NCI-H748 treated with DMSO at 0.1 percent for 48 hours (cell line): ENCODE measurements around the gene AHSA1.

Experiments
- DNase-seq: peaks from one replicate; lab custom pipeline; 2025; lab: John Stamatoyannopoulos, UW

Gene AHSA1

DNA sequence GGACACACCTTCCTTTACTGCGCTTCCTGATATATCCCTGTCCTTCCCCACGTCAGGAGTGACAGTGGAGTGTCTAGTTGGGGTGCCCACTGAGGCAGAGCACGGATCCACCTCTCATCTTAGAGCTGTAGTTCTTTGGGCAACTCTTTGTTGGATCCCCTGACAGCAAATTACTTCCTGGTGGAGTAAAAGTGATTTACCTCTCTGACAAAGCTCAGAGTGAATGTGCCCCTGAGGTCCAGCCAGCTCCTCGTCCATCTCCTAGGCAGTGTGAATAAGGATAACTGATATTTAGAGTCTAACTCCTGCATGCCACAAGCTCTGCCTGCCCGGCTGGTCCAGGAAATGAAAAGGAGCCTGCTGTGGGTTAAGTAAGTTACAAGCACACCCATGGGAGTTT, 16.0 kb downstream of the AHSA1 start:
- DNase-seq = no peak

DNA sequence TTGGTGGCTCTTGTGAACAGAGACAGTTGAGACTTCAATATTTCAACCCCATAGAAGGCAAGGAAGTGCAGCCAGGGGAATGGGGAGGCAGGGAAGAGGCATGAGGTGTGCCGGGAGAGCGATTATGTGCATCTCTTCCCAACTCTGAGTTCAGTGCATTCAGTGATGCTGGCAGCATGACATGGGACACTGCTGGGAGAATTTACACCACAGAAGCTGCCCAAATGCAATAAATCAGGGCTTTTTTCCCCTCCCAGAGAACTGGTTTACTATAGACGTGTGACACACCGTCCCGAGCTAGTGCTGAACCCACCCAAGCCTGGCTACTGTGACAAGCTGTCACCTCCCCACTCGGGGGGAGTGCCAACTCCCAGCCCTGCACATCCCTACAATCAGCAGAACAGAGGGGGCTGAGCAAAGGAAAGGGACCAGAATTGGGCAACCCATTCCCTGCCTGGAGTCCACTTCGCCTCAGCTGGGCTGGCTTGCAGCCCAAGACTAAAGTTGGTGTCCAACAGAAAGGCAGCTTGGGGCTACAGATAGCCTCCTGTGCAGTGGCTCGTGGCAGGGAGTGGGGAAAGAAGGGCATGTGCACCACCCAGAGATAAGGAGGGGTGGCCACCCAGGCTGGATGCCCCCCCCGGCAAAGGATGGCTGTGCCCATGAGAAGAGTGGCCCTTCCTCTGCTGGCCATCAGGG, 16.7 kb downstream of the AHSA1 start:
- DNase-seq = no peak

DNA sequence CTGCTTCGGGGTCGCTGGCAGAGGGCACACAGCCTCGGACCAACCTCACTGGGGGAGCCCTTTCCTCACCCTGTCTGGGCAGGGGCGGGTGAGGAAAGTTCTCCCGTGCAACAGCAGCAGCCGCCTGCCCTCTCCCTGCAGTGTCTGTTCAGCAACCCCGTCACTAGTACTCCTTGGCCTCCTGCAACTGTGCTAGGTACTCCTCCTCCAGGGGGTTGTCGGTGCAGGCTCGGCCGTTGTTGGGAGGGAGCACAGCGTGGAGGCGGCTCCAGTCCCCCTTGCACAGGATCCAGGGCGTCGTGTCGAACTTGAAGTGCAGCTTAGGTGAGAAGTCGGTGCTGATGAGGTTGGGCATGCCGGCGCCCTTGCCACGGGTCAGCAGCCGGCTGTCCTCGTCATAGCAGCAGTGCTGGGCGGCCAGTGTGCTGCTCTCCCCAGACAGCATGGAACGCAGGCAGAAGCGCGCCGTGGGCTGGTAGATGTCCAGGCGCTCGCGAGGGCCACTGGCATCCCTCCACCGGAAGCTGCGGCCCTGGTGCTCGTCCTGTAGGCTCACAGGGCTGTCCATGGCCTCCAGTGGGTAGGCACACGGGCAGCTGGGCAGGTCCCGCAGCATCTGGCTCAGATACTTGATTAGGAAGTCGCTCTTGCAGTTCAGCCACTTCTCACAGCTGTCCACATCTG, 17.7 kb downstream of the AHSA1 start:
- no peak for DNase-seq

DNA sequence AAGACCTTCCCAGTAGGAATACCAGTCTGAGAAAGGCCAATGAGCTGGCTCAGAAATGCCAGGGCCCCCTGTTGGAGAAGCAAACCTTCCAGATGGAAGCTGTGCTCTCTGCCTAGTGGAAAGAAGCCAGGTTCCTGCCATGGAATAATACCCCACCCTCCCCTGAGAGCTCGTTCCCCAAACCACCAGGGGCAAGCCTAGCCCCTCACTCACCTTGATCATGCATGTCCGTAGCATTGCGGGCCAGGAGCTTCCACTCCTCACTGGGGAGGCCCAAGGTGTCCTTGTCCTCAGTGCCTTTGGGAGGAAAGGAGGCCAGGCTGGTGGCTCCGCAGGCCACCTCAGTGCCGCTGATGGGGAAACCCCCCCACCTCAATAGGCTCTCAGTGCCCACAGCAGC, 20.1 kb downstream of the AHSA1 start:
- no peak for DNase-seq

DNA sequence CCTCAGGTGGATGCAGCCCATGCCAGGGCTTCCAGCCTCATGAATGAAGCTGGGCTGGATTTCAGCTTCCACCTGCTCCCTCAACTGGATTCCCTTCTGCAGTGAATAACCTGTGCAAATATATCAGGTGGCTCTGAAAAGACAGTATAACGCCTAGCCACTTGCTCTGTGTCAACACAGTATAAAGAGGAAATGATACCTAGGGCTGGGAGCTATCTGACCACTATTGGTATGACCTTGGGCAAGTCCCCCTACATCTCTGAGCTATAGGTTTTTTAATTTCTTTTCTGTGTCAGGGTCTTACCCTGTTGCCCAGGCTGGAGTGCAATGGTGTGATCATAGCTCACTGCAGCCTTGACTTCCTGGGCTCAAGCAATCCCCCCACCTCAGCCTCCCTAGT, 20.9 kb downstream of the AHSA1 start:
- DNase-seq = no peak

DNA sequence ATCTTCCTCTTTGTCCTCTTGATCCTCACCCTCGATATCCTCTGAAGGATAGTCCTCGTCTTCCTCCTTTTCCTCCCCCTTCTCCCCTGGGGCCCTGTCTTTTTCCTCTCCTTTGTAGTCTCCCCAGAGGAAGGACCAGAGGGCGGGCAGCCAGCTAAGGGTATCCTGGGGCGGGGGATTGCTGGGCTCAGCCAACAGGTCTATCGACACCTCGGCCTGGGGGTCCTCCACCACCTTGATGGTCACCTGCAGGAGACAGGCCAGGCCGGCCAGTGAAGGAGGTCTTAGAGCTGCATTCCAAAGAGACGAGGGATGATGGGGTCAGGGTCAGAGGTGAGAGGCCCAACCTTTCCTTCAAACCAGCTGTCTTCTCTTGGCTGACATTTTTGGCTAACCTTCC, 24.5 kb downstream of the AHSA1 start:
- no peak for DNase-seq

DNA sequence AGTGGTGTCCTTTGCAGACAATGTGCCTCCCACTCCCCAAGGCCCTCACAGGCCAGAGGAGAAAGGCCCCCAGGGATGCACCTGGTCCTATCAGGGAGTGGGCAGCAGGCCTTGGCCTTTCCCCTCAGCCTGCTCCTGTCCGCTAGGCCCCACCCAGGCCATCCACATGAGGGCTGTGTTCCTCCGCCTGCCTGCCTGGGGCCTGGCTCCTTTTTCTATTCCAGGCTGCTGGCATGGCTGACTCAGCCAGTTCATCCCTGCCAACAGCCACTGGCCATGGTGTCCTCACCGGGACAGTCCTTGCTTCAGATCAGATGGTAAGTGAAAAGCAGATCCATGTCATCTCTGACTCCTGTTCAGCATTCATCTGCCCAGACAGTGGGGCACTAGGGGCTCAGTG, 27.4 kb downstream of the AHSA1 start:
- DNase-seq = no peak

DNA sequence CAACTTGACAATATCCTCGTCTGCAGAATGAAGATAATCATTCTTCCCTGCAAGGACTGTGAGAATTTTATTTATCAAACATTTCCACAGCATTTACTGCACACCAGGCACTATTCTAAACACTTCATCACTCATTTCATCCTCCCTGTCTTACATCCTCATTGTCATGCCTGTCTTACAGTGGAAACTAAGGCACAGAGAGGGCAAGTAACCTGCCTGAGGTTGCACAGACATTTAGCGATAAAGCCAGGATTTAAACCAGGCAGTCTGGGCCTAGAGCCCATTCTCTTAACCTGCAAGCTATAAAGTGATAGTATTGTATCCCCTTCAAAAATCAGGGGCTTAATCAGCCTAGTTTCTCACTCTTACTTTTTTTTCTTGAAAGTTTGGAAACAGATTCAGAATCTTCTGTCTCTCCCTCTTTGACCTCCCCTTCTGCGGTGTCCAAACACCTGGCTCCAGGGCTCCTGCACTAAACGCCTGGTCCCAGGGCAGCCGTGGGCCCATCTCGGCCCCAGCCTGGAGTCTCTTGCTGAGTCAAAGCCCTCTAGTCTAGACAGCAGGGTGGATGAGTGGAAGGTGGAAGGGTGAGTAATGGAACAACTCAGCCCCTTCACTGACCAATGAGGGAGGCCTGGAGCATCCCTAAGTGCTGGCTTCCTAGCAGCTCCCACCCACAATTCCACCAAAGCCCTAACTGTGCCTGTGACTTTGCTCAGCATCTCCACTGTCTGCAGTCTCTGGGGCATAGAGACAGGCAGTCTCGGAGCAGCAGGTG, 28.2 kb downstream of the AHSA1 start:
- DNase-seq = no peak

DNA sequence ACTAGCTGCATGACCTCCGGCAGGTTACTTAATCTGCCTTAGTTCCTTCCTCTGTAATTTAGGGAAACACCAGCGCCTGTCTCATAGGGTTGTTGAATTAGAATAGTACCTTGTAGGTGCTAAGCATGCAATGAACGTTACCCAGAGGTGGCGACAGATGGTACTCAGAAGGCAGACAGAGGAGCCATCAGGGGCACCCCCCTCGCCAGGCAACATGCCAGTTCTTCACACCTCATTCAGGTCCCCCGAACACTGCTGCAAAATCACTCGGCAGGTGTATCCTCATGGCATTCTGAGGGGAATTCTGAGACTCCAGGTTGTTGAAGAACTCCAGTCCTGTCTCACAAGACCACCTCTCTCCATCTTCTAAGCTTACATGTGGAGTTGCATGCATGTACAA, 30.7 kb downstream of the AHSA1 start:
- no peak for DNase-seq

DNA sequence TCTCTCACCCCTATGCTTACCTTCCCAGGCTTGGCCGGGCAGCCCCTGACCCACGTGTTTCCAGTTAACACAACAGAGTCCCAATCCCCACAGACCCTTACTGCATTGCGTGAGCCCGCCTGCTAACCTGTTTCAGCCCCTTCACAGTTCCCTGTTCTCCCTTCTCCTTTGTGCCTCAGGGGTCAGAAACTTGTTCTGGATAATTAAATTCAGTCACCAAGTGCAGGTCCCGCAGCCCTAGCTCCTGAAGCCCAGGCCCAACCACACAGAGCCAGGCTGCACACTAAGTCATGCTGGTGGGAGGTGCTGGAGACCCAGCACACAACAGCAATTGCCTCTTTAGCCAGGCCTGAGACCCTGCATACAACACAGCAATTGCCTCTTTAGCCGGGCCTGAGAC, 31.1 kb downstream of the AHSA1 start:
- no peak for DNase-seq

DNA sequence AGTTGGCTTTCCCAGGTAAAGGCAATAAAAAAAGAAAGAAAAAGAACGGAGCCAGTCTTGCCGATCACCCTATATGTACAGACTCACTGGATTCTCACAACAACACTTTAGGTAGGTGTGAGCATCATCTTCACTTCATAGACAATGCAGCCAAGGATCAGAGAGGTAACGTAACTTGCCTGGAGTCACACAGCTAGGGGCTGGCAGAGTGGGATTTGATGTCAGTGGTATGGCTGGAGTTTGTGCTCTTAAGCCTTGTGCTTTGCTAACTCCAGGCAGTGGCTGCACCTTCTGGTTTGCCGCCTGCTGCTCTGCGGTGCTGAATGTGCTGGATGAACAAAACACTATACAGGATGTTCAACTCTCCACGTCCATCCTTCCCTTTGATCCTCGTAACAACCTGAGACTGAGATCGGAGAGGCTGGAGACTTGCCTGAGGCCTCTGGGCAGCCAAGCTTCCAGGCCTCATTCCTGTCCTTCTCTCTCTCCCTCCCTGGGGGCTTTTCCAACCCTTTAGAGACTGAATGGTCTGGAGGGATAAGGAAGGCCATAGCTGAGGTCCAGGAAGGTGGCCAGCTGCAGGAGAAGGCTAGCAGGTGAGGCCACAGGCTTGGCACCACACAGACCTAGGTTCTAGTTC, 32.6 kb downstream of the AHSA1 start:
- DNase-seq = no peak

DNA sequence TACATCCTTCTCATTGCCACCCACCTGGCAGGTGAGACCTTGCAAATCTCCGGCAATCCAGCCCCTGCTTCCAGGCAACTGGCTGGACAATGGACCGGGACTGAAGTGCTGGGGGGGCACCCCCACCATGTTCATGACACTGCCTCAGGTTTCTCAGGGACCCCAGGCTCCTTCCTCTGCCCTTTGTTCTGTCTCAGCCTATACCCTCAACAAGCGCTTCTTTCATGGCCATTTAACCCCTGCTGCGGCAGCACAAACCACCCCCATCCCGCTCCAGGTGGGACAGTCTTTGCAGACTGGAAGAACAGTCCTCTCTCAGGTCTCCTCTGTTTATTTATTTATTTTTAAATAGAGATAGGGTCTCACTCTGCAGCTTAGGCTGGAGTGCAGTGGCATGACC, 33.2 kb downstream of the AHSA1 start:
- DNase-seq = no peak

DNA sequence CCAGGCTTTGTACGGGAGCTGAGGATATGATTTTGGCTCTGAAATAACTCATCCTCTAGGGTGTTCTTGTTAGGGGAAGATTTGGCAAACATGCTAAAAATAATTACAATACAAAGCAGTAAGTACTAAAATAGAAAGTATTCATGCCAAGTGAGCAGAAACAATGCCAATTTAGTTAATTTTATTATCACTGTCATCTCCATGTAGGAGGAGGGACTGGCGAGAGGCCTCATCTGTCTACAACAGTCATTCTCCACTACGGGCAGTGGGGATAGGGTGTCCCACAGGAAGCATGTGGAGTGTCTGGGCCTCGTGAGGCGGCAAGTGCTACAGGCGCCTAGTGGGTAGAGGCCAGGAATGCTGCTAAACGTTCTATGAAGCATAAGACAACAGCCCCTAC, 37.4 kb downstream of the AHSA1 start:
- DNase-seq = no peak

DNA sequence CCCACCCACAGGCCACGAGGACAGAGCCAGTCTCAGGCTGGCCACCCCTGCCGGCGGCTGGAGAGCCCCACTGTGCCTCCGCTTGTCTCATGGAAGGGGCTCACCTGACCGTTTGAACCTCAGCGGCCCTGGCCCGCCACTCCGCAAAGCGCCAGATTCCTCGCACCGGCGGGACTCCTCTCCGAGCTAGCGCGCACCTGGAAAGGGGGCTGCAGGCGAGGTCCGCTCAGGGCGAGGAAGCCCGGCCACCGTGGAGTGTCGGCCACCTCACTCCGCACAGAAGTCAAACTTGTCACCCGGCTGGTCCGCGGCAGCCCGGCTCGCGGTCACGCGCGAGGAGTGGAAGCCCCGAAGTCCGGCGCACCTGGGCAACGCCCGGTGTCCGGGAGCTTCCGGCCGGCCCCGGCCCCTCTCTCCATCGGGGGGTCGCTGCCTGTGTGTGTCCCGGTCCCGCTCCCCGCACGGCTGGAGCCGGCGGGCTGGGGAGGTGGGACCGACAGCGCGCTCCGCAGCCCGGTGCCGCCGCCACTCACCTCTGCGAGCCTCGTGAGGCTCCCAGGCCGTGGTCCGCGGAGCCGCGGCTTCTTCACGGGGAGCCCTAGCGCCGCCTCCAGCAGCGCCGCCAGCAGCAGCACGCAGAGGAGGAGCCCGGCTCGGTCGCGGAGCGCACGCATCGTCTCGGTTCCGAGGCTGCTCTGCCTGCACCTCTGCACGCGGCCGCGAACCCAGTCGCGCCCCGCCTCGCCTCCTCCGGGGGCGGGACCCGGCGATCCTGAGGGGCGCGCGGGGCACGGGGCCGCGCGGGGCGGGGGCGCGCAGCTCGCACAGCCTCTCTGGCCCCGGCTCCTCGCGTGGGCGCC, 40.5 kb downstream of the AHSA1 start, which contains the start of gene ISM2:
Gene ISM2, minus strand, starts transcription at position 697 of the 860 bp plus-strand sequence. Its CDS starts 23 bp downstream, at position 674.
- DNase-seq = no peak

DNA sequence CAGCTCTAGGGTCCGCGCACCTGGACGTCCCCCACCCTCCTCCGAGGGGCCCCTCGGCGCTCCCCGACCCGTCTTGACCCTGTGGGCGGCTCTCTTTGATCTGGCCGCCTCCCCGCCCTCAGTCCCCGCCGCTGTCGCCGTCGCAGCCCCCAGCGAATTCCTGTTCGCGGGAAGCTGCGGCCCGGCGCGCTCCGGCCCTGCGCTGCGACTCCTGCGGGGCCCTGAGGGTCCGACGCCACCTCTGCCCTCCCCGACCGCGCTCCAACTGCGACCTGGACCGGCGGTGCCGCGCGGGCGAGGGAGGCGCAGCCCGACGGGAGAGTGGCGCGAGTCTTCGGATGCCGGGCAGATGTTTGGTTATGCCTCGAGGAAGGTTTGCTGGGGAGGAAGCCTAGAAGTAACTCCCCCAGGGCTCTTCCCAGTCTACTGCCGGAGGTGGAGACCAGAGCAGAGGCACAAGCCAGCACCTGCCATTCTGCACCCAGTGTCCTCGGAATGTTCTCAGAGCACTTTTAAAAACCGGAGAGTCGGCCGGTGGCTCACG, 41.2 kb downstream of the AHSA1 start:
- DNase-seq = no peak

DNA sequence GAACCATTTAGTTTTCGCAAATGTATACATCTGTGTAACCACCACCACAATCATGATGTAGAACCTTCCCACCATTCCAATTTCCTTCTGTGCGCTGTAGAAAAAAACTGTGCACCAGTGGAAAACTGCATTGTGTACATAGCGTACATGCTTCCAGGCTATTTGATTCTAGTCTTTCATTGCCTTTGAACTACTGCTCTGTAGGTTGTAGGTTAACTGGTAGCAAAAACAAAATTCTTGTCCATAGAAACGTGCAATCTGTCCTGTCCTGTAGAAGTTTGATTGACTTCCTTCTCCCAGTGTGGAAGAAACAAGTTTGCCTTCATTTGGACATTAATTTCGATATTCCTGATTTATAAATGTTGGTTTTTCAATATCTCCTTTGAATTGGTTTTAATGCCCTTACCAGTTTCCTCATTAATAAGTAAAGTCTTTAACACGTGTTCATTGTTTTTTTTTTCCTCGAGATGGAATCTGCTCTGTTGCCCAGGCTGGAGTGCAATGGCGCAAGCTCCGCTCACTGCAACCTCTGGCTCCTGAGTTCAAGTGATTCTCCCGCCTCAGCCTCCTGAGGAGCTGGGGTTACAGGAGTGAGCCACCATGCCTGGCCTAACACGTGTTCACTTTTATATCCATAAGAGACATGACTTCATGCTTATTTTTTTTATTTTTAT, 44.4 kb downstream of the AHSA1 start:
- no peak for DNase-seq

DNA sequence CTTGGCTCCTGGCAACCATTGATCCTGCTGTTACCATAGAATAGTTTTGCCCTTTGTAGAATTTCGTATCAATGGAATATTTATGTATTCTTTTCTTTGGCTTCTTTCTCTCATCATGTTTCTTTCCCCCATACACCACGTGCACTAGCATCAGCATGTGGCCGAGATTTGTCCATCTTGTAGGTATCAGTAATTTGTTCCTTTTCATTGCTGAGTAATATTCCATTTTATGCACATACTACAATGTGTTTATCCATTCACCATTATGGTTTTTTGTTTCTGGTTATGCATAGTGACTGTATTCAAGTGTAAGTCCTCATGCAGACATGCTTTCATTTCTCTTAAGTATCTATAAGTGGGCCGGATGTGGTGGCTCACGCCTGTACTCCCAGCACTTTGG, 45.2 kb downstream of the AHSA1 start:
- DNase-seq = no peak

DNA sequence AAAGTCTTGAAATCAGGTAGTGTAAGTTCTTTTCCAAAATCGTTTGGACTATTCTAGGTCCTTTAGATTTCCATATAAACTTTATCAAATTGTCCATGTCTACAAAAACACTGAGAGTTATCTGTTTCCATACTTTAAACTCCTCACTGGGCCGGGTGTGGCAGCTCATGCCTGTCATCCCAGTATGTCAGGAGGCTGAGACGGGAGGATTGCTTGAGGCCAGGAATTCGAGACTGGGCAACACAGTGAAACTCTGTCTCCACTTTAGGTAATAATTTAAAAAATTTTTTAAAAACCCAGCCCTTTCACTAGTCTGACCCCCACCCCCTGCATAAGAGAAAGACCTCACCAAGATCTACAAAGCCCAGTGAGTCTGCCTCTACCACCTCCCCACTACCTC, 47.1 kb downstream of the AHSA1 start:
- DNase-seq = no peak

DNA sequence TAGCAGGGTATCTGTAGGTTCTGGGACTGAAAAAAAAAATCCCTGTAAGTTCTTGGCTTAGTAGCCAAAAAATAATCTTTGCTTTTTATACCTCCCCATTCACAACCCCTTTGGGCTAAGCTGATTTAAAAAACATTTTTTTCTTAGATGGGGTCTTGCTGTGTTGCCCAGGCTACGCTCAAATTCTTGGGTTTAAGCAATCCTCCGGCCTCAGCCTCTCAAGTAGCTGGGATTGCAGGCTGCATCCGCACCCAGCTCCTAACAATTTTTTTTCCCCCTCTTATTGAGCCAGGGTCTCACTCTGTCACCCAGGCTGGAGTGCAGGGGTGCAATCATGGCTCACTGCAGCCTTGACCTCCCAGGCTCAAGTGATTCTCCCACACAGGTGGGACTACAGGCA, 49.9 kb downstream of the AHSA1 start:
- DNase-seq = no peak

DNA sequence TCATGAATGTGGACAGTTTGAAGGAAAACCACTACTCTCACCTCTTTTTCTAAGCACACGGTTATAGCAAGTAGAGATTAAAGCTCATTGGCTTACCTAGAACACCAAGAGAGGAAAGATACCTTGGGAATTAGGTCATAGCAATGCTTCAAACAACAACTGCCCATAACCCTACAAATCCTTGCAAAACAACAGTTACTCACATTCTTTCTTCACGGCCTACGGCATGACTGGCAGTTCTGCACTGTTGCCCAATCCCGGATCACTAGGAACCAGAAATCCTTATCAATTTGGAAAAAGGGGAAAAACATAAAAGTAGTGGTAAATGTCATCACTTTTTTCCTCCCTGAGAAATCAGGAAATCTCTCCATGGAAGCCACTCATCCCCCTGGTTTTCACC, 50.4 kb downstream of the AHSA1 start:
- no peak for DNase-seq

DNA sequence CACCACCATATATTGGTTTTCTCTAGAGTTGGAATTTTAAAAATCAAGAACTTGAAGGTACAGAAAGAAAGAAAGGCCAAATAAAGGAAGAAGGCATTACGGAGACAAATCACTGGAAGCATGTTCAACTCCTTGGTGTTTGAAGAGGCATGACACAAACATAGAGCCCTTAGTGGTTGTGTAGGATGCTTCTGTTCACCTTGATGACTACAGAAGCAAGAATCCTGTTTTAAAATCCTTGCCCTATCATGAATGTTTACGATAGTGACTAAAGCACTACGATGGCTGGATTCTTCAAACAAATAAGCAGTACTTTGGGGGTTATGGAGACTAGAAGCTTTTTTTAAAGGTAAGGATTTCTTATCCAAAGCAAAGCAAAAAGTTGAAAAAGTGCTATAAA, 51.0 kb downstream of the AHSA1 start:
- DNase-seq = no peak
